SK-N-SH treated with all-trans-retinoic acid at 6 μM for 48 hours (cell line): ENCODE results near the gene BEGAIN.

ENCODE experiments used
- CSRNP3 ChIP-seq: fragments of 250-450 bp; sonication (Bioruptor Pico); IDR thresholded peaks from 2 replicates; pipeline ENCODE4 v1.5.1; 2021; ENCODE audit warnings: mild to moderate bottlenecking, moderate library complexity
- GLIS3 ChIP-seq: fragments of 250-450 bp; sonication (Bioruptor Pico); IDR thresholded peaks from 2 replicates; pipeline ENCODE4 v1.5.0; 2020; ENCODE audit warnings: mild to moderate bottlenecking, moderate library complexity
- TCF4 ChIP-seq: fragments of 250-450 bp; sonication (Bioruptor Pico); IDR thresholded peaks from 2 replicates; pipeline ENCODE4 v1.8.0; 2021; ENCODE audit warnings: mild to moderate bottlenecking, moderate library complexity, borderline replicate concordance
- TSHZ2 ChIP-seq: fragments of 250-450 bp; sonication (Bioruptor Pico); IDR thresholded peaks from 2 replicates; pipeline ENCODE4 v1.5.0; 2020; ENCODE audit warnings: mild to moderate bottlenecking, moderate library complexity
- ZC3H10 ChIP-seq: fragments of 250-450 bp; sonication (Bioruptor Pico); IDR thresholded peaks from 2 replicates; pipeline ENCODE4 v1.5.1; 2021; ENCODE audit warnings: mild to moderate bottlenecking, moderate library complexity
- ZFP30 ChIP-seq: fragments of 450-650 bp; formaldehyde crosslinking; IDR thresholded peaks from 2 replicates; pipeline ENCODE4 v1.5.0; 2022; ENCODE audit warnings: mild to moderate bottlenecking, moderate library complexity
- ZNF70 ChIP-seq: fragments of 450-650 bp; formaldehyde crosslinking; IDR thresholded peaks from 2 replicates; pipeline ENCODE4 v1.5.0; 2020; ENCODE audit warnings: mild to moderate bottlenecking, moderate library complexity
- ZNF8 ChIP-seq: fragments of 450-650 bp; formaldehyde crosslinking; IDR thresholded peaks from 2 replicates; pipeline ENCODE4 v1.5.0; 2020; ENCODE audit warnings: mild to moderate bottlenecking, moderate library complexity
- TF ChIP-seq, protein P1 (sequence below): fragments of 250-450 bp; sonication (Bioruptor Pico); IDR thresholded peaks from 2 replicates; pipeline ENCODE4 v1.8.0; 2021; ENCODE audit warnings: low read depth, mild to moderate bottlenecking, moderate library complexity, borderline replicate concordance
- TF ChIP-seq, protein P2 (sequence below): fragments of 250-450 bp; sonication (Bioruptor Pico); IDR thresholded peaks from 2 replicates; pipeline ENCODE4 v1.8.0; 2020; ENCODE audit warnings: mild to moderate bottlenecking, moderate library complexity, borderline replicate concordance

GRCh38 chr14:100538351-100539002 is 48.7 kb downstream of the BEGAIN start:
- TF ChIP-seq CSRNP3 (CRISPR knock-in tag) (no peak), TCF4 (CRISPR knock-in tag) (no peak), ZNF8 (CRISPR knock-in tag) (no peak), GLIS3 (CRISPR knock-in tag) (no peak), TSHZ2 (no peak), ZC3H10 (CRISPR knock-in tag) (no peak), ZFP30 (CRISPR knock-in tag) (no peak), ZNF70 (no peak)
- TF ChIP-seq, protein P1, sequence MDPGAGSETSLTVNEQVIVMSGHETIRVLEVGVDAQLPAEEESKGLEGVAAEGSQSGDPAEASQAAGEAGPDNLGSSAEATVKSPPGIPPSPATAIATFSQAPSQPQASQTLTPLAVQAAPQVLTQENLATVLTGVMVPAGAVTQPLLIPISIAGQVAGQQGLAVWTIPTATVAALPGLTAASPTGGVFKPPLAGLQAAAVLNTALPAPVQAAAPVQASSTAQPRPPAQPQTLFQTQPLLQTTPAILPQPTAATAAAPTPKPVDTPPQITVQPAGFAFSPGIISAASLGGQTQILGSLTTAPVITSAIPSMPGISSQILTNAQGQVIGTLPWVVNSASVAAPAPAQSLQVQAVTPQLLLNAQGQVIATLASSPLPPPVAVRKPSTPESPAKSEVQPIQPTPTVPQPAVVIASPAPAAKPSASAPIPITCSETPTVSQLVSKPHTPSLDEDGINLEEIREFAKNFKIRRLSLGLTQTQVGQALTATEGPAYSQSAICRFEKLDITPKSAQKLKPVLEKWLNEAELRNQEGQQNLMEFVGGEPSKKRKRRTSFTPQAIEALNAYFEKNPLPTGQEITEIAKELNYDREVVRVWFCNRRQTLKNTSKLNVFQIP (CRISPR knock-in tag): no peak
- TF ChIP-seq, protein P2, sequence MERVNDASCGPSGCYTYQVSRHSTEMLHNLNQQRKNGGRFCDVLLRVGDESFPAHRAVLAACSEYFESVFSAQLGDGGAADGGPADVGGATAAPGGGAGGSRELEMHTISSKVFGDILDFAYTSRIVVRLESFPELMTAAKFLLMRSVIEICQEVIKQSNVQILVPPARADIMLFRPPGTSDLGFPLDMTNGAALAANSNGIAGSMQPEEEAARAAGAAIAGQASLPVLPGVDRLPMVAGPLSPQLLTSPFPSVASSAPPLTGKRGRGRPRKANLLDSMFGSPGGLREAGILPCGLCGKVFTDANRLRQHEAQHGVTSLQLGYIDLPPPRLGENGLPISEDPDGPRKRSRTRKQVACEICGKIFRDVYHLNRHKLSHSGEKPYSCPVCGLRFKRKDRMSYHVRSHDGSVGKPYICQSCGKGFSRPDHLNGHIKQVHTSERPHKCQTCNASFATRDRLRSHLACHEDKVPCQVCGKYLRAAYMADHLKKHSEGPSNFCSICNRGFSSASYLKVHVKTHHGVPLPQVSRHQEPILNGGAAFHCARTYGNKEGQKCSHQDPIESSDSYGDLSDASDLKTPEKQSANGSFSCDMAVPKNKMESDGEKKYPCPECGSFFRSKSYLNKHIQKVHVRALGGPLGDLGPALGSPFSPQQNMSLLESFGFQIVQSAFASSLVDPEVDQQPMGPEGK (CRISPR knock-in tag): no peak
